Caki2 (cell line): Measurements from ENCODE around the gene TP53BP2. TPM values are rescaled to one million over a fixed set of nuclear protein-coding genes. Genes with fewer than 3 reads are reported as not detected.
A peak's percentile ranks its signal among the peaks of the same experiment; 100 is the strongest.
"Not testable (repeated sequence)": the region's sequence is repeated elsewhere in the genome, so short reads cannot be mapped to it uniquely, and the experiment has no call there.

Experiments
- DNase-seq: peaks from one replicate; pipeline ENCODE4 v3.0.0-alpha.2; 2015; ENCODE audit warnings: low read depth
- in situ Hi-C: cut with HindIII; loops from 2 replicates; pipeline ENCODE4 v1.10.0; 2016; ENCODE audit warnings: low sequenced_read_pairs, low pct_unique_long_range_greater_than_20kb, mixed read lengths
- total RNA-seq: library from RNA; depleted of rRNA; stranded (reverse); fragments of >200 nt; shearing (Covaris generic); gene quantifications from 2 replicates; pipeline ENCODE4 v1.2.3, GENCODE V29; 2014; ENCODE audit warnings: low replicate concordance

TP53BP2 gene
- total RNA-seq, 1 experiment from 2014 or later = 31.8 TPM

- DNase-seq = no peak
- in situ Hi-C loops = no loop called here
Measured at GRCh38 chr1:223859058-223859457, 13.3 kb upstream of the TP53BP2 start.

- in situ Hi-C loops = no loop called here
- DNase-seq = no peak
Measured at GRCh38 chr1:223856386-223856785, 10.6 kb upstream of the TP53BP2 start.

DNA sequence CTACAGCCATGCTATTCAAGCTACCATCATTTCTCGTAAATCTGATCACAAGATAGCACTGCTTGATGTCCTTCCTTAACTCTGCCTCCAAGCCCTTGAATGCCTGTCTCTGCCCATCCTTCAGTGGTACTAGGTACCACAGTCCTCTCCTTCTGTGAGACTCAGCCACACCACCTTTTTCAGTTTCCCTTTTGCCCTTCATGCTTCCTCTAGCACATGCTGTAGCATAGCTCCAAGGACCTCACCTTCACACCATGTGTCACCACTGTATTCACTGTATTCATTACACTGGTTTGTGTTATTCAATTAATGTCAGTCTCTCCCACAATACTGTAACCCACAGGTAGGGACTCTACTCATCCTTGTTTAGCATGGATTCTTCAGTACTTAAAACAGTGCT is 8.0 kb upstream of the TP53BP2 start:
- DNase-seq = no peak

DNA sequence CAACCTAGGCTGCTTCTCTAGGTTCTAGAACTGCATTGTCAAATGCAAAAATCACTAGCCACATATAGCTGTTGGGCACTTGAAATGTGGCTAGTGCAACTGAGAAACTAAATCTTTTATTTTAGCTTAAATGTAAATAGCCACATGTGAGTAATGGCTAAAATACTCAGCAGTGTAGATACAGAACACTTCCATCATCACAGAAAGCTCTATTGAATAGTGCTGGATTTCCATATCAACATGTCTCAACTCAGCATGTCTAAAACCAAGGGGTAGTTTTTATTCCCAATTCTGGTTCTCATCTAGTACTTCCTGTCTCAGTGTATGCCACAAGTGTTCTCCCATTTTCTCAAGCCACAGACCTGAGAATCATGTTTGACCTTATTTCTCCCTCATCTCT is 7.5 kb upstream of the TP53BP2 start:
- in situ Hi-C loops = no loop called here
- no peak for DNase-seq

More for the DNA sequence above, 8.0 kb upstream of the TP53BP2 start:
- in situ Hi-C loops = no loop called here

DNA sequence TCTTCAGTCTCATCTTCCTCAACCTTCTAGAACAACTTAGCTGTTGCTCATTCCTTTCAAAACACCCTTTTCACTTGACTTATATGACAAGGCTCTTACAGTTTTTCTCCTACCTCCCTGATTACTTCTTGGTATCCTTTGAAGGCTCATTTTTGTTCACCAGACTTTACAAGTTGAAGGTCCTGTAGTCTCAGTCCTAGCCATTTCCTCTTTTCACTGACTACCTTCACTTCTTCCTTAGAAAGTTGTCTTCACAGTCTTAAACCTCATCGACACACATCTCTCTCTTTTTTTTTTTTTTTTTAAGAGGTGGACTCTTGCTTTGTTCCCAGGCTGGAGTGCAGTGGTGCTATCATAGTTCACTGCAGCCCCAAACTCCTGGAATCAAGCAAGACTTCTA is 6.6 kb upstream of the TP53BP2 start:
- no peak for DNase-seq
- in situ Hi-C loops = no loop called here

GRCh38 chr1:223849352-223850254 is 3.9 kb upstream of the TP53BP2 start:
- in situ Hi-C loops = no loop called here
- DNase-seq = no peak

DNA sequence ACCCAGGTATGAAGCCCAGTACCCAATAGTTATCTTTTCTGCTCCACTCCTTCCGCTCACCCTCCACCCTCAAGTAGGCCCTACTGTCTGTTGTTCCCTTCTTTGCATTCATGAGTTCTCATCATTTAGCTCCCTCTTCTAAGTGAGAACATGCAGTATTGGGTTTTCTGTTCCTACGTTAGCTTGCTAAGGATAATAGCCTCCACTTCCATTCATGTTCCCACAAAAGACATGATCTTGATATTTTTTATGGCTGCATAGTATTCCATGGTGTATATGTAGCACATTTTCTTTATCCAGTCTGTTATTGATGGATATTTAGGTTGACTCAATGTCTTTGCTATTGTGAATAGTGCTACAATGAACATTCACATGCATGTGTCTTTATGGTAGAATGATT is 2.8 kb upstream of the TP53BP2 start:
- no peak for DNase-seq
- in situ Hi-C loops = no loop called here

DNA sequence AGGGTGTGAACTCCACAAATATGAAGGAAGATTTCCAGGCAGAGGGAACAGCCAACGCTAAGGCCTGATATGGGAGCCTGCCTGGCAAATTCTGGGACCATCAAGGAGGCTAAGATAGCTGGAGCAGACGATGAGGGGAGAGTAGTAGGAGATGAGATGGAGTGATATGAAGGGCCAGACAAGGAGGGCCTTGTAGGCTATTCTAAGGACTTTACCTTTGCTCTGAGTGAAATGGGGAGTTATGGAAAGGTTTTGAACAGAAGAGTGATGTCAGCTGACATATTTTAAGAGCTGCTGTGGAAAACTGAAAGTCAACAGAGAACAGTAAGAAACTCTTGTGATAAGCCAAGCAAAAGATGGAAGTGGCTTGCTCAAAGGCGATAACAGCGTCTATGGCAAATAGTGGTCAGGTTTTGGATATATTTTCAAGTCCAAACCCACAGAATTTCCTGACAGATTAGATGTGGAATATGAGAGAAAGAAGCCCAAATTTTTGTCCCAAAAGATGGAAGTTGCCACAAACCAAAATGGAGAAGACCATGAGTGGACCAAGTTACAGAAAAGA is 2.1 kb upstream of the TP53BP2 start:
- in situ Hi-C loops = no loop called here
- DNase-seq = no peak

GRCh38 chr1:223845037-223845809 is 524 bp downstream of the TP53BP2 start:
- in situ Hi-C loops = no loop called here
- DNase-seq = peak; percentile 55

GRCh38 chr1:223844787-223845036 is 1.0 kb downstream of the TP53BP2 start:
- in situ Hi-C loops = no loop called here
- DNase-seq = no peak

GRCh38 chr1:223843934-223844786 is 1.6 kb downstream of the TP53BP2 start:
- in situ Hi-C loops = no loop called here
- DNase-seq = peak; percentile 43

DNA sequence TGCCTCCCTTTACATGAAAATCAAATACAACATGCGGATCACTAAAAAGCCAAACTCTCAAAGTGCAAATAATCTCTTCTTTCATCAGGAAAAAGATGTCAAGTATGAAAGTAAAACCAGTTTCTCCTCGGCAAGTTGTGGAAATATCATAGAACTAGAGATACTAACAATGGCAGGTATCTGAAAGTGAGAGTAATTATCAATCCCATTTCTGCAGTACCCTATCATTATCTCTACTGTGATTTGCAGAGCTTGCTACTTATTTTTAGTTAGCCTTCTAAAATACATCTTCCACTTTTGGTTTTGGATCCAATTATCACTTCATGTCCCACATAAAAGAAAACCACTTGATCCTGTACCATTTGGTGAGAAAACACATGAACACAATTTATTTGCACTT is 3.0 kb downstream of the TP53BP2 start:
- no peak for DNase-seq
- in situ Hi-C loops = no loop called here

DNA sequence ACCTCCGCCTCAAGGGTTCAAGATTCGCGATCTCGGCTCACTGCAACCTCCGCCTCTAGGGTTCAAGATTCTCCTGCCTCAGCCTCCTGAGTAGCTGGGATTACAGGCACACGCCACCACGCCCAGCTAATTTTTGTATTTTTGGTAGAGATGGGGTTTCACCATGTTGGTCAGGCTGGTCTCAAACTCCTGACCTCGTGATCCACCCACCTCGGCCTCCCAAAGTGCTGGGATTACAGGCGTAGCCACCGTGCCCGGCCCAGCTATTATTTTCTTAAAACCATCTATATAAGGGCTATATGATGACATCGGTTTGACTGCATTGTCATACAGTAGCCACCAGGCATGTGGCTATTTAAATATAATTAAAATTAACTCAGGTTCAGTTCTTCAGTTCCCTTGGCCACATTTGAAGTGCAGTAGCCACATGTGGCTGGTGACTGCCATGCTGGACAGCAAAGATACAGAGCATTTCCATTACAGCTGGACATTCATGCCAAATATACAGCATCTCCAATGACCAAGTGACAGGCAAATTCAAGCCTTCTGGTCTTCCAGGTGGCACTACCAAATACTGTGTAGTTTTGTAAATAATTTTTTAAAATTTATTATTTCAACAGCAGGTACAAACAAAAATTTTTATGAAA is 3.6 kb downstream of the TP53BP2 start:
- DNase-seq, in situ Hi-C loops: not testable (repeated sequence)

DNA sequence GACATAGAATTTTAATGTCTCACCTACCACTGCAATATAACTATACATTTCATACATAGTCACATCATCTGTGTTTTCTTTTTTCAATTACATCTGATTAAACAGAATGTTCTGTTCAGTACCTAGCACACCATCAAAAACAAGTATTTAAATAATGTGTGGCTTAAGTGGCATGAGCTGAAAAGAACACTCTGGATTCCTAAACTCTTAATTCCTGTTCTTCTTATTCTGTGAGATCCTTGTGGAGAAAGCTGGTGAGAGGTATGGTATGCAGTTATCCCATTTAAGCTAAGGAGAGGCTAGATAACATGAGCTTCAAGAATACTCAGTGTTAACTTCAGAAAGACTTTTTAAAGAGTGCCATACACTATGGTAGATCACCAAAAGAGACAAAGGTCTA is 5.5 kb downstream of the TP53BP2 start:
- no peak for DNase-seq
- in situ Hi-C loops = no loop called here

DNA sequence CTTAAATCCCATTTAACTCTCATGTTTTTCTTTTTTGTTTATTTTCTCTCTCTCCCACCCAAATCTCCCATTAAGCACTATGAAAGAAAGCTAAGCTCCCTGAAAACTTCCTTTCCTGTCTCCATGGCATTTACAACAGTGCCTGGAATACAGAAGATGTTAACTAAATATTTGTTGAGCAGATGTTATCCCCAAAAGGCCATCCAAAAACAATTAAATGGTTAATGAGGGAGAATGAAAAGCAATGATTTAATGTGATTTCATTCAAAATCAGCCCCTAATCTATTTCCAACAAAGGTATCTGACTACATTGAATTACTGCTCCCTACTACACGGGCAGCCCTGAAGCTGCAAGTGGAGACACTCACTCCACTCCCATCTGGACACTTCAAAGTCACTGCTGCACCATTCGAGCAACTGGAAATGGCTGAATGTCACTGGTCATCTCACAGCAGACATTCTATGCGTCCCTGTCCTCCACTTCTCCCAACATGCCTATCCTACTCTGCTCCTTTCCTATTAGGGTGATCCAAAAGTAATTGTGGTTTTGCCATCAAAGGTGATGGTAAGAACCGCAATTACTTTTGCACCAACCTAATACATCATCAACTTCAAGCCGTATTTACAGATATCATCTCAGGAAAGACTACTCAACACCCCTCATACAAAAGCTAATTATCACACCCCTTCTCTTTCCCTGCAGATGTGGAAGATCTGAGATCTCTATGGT is 7.5 kb downstream of the TP53BP2 start:
- DNase-seq = no peak
- in situ Hi-C loops = no loop called here

DNA sequence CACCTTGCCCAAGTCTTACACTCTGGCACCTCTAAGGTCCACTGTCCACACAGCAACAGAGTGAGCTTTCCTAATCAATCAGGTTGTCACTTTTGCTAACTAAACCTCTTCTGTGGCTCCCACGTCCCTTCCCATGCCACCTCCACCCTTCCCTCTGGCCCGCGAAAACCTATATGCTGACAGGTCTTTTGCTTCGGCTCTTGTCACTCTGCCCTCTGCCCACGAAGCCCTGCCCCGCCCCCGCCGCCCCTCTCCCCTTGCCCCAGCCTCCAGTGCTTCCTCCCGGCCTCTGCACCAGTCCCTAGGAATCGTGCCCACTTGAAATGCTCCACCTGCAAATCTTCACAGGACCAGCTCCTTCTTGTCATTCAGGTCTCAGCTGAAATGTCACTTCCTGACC is 8.1 kb downstream of the TP53BP2 start:
- DNase-seq = no peak
- in situ Hi-C loops = no loop called here

DNA sequence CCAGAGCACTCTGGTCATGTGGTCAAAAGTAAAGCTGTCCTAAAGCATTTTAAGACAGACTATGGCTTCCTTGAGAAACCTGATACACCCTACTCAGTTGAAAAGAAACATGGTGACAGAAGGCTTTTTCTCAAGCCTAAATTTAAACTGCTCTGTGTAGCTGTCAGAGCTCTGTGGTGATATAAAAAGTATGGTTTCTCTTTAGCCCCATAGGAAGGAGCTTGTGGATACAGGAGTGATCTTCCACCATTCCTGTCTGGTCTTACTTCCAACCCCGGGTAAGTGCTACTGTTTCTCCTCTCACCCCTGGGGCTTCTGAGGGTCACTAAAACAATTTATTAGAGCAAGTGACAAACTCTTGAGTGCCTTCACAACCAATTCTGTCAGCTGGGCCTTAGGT is 8.5 kb downstream of the TP53BP2 start:
- in situ Hi-C loops = no loop called here
- DNase-seq = no peak

GRCh38 chr1:223836586-223836985 is 9.2 kb downstream of the TP53BP2 start:
- in situ Hi-C loops = no loop called here
- DNase-seq = no peak
